Fibroblast of pulmonary artery (primary cell): Measurements from ENCODE around the gene LEUTX.
"Not testable (repeated sequence)": the region's sequence is repeated elsewhere in the genome, so short reads cannot be mapped to it uniquely, and the experiment has no call there.

Experiments used
- DNase-seq: peaks from one replicate; pipeline ENCODE4 v3.0.0-alpha.2; 2010; ENCODE audit warnings: low read depth
- H3K4me3 ChIP-seq: replicated peaks from 2 replicates; pipeline ENCODE4 v1.5.1; 2011; ENCODE audit warnings: low read depth, mild to moderate bottlenecking, control low read depth, low read length, moderate library complexity
- CTCF ChIP-seq: IDR thresholded peaks from 2 replicates; pipeline ENCODE4 v1.5.1; 2011; ENCODE audit warnings: mild to moderate bottlenecking, control low read depth, low read length, inconsistent platforms; ENCODE audit errors: missing control alignments

Gene LEUTX

GRCh38 chr19:39813264-39813993 lies 34.8 kb downstream of the LEUTX start:
- no peak for TF ChIP-seq CTCF
- no peak overlapping the region for H3K4me3 ChIP-seq
- no peak for DNase-seq

DNA sequence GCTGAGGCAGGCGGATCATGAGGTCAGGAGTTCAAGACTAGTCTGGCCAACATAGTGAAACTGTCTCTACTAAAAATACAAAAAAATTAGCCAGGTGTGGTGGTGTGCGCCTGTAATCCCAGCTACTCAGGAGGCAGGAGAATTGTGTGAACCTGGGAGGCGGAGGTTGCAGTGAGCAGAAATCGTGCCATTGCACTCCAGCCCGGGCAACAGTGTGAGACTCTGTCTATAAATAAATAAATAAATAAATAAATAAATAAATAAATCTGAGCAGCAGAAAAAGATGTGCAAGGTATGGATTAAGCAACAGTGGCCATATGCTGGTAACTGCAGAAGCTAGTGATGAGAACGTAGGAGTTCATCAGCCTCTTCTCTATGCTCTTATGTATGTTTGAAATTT lies 35.5 kb downstream of the LEUTX start:
- DNase-seq, H3K4me3 ChIP-seq: not testable (repeated sequence)

DNA sequence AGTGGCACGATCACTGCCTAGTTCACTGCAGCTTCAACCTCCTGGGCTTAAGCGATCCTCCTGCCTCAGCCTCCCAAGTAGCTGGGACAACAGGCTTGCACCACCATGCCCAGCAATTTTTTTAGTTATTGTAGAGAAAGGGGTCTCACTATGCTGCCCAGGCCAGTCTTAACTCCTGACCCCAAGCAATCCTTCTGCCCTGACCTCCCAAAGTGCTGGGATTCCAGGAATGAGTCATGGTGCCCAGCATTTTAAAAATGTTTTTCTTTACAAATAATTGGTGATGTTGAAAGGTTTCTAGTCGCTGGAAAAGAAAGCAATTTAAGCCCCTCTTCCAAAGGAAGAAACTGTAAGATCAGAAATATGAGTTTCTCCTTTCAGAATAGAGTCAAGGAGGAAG lies 35.9 kb downstream of the LEUTX start:
- DNase-seq: no peak
- no peak overlapping the region for H3K4me3 ChIP-seq
- TF ChIP-seq CTCF: no peak

GRCh38 chr19:39816287-39817048 lies 37.8 kb downstream of the LEUTX start:
- DNase-seq: no peak
- no peak overlapping the region for H3K4me3 ChIP-seq
- TF ChIP-seq CTCF: no peak

GRCh38 chr19:39817888-39818561 lies 39.4 kb downstream of the LEUTX start:
- no peak for TF ChIP-seq CTCF
- DNase-seq: no peak

DNA sequence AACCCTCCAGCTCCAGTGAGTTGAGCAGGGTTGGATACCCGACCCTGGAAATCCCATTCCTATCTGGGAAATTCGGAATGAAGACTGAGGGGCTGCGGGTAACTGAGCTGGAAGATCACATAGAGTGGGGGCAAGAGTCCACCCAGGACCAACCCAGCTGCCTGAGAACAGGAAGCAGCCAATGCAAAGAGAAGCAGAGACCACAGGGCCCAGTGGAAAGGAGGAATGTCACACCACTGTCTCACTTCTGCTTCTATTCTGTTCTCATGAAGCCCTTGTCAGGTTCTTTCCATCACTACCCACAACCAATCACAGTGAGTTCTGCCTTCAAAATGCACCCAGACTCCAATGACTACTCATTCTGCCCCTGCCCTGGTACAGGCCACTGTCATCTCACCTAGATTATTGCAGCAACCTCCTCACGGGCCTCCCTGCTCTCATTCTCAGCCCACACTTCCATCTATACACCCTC lies 40.0 kb downstream of the LEUTX start:
- no peak for DNase-seq
- no peak for TF ChIP-seq CTCF
- no peak overlapping the region for H3K4me3 ChIP-seq

More at GRCh38 chr19:39817888-39818561, 39.4 kb downstream of the LEUTX start:
- H3K4me3 ChIP-seq: no peak overlapping the region

GRCh38 chr19:39819786-39820185 lies 41.1 kb downstream of the LEUTX start:
- no peak for TF ChIP-seq CTCF

More at GRCh38 chr19:39819786-39820185, 41.1 kb downstream of the LEUTX start:
- H3K4me3 ChIP-seq: no peak overlapping the region
- no peak for DNase-seq
